Right lobe of liver (tissue), 6 donors: ENCODE results near the gene CYP27C1. TPM values are rescaled to one million over a fixed set of nuclear protein-coding genes. Genes with fewer than 3 reads are reported as not detected.
A peak's percentile ranks its signal among the peaks of the same experiment; 100 is the strongest.

ENCODE experiments used
- ATAC-seq, 4 donors: fragments of 200-7000 bp; cut with Tn5 transposase; one replicate each; pipeline ENCODE4 v1.9.1; 2020; ENCODE audit warnings: mild to moderate bottlenecking in 4 of 4, moderate library complexity in 4 of 4
- DNase-seq, 3 donors: peaks; one replicate each; pipeline ENCODE4 v3.0.0-alpha.2; 2020
- H3K27ac ChIP-seq, 3 donors: fragments of 200-600 bp; one replicate each; pipeline ENCODE4 v1.8.0; 2022
- H3K27me3 ChIP-seq, 2 donors: fragments of 200-600 bp; one replicate each; pipeline ENCODE4 v1.8.0; 2022
- H3K36me3 ChIP-seq, 4 donors: fragments of 200-600 bp; sonication (generic) in 1 of 4; one replicate each; pipeline versions ENCODE4 v1.5.1 to v1.8.0; 2017 to 2022; ENCODE audit warnings: control low read depth in 1 of 4
- H3K4me1 ChIP-seq, 4 donors: fragments of 200-600 bp; sonication (generic) in 1 of 4; one replicate each; pipeline versions ENCODE4 v1.5.1 to v1.8.0; 2017 to 2022; ENCODE audit warnings: control low read depth in 1 of 4
- H3K4me3 ChIP-seq, 3 donors: fragments of 200-600 bp; one replicate each; pipeline ENCODE4 v1.8.0; 2022
- H3K9me3 ChIP-seq, 4 donors: fragments of 200-600 bp; sonication (generic) in 1 of 4; one replicate each; pipeline versions ENCODE4 v1.5.1 to v1.8.0; 2017 to 2022; ENCODE audit warnings: control low read depth in 1 of 4
- CTCF ChIP-seq, 4 donors: fragments of 200-600 bp in 3 of 4; fragments of 450-650 bp in 1 of 4; IDR thresholded peaks; one replicate each; pipeline versions ENCODE4 v1.5.1 to v1.8.0; 2016 to 2022; ENCODE audit warnings: antibody characterized with exemption in 4 of 4, mild to moderate bottlenecking in 2 of 4
- POLR2A ChIP-seq: fragments of 450-650 bp; IDR thresholded peaks from one replicate; pipeline ENCODE4 v1.6.1; 2017; ENCODE audit warnings: antibody characterized with exemption, mild to moderate bottlenecking
- WGBS: methylation state at CpG from one replicate; pipeline ENCODE4 v1.1.6; 2018; ENCODE audit warnings: low coverage, low lambda C conversion rate; ENCODE audit not compliant: insufficient coverage; ENCODE audit errors: missing lambda C conversion rate; 5-methylcytosine and 5-hydroxymethylcytosine counted together
- intact Hi-C, 2 donors: fragments of 100-400 bp; cut with DNase I; formaldehyde crosslinking; loops; one replicate each; pipeline versions ENCODE4 v1.11.2 to v1.14.1; 2022
- total RNA-seq, 6 experiments: library from RNA; depleted of rRNA in 2 of 6; stranded (reverse); fragments of >200 nt in 2 of 6; fragmentation: NEBNext Ultra II Directional in 3 of 6; extraction: Animal tissue kit (Norgen Biotek cat#: 25700) in 3 of 6; gene quantifications; one replicate each; pipeline versions ENCODE4 v1.1.0 to v1.2.4, GENCODE V29; 2016 to 2023
- donor health status: DM: no; HTN: yes; CAD: no.
- donor health status: DM: no; HTN: no; CAD: no.
- donor health status: DM: no; HTN: no; CAD: no.
- donor health status: DM: no; HTN: yes; CAD: no.
- donor health status: DM: no; HTN: yes; CAD: no.

CYP27C1 gene
- total RNA-seq, 6 experiments from 2014 or later: 0.05 TPM; not detected in 5

- Histone ChIP-seq H3K9me3 (no peaks in the 10 kb centered on the region), H3K27ac (no peak overlapping the region), H3K36me3 (no peaks in the 10 kb centered on the region), H3K4me3 (no peak overlapping the region), H3K27me3 (no peaks in the 10 kb centered on the region), H3K4me1 (no peaks in the 10 kb centered on the region)
- DNase-seq: no peak
- intact Hi-C loops: no loop called here
- no peak for TF ChIP-seq POLR2A
- TF ChIP-seq CTCF (IDR thresholded peaks at IDR 0.05): no peak
- WGBS: 51% methylated on average over 4 of the region's 4 CpGs
- ATAC-seq: no peak
These were observed 34.4 kb downstream of the CYP27C1 start for GRCh38 chr2:127185705-127186104.

GRCh38 chr2:127185093-127185492, 35.0 kb downstream of the CYP27C1 start:
- Histone ChIP-seq H3K4me3 (no peak overlapping the region), H3K27me3 (no peaks in the 10 kb centered on the region), H3K4me1 (no peaks in the 10 kb centered on the region), H3K9me3 (no peaks in the 10 kb centered on the region), H3K36me3 (no peaks in the 10 kb centered on the region), H3K27ac (no peak overlapping the region)
- TF ChIP-seq POLR2A (no peak), CTCF (IDR thresholded peaks at IDR 0.05) (no peak)
- peak in 1 of 4 donors; percentile 36 for ATAC-seq
- DNase-seq: no peak
- WGBS: 64% methylated on average over 8 of the region's 9 CpGs
- intact Hi-C loops: no loop called here

- WGBS: 48% methylated on average over 3 of the region's 3 CpGs
- TF ChIP-seq CTCF (IDR thresholded peaks at IDR 0.05): no peak
- no peak for TF ChIP-seq POLR2A
These were observed 36.3 kb downstream of the CYP27C1 start for GRCh38 chr2:127183771-127184170.

GRCh38 chr2:127182626-127183458, 37.3 kb downstream of the CYP27C1 start:
- ATAC-seq: no peak
- no peaks in the 10 kb centered on the region for H3K9me3 ChIP-seq
- DNase-seq: no peak
- H3K36me3 ChIP-seq: no peaks in the 10 kb centered on the region
- no peaks in the 10 kb centered on the region for H3K4me1 ChIP-seq
- no peak overlapping the region for H3K4me3 ChIP-seq
- no peak overlapping the region for H3K27ac ChIP-seq
- no CpG with 5 or more reads among the region's 10 CpGs for WGBS
- no peaks in the 10 kb centered on the region for H3K27me3 ChIP-seq
- intact Hi-C loops: no loop called here
- TF ChIP-seq POLR2A (no peak), CTCF (IDR thresholded peaks at IDR 0.05) (no peak)

More at GRCh38 chr2:127183771-127184170, 36.3 kb downstream of the CYP27C1 start:
- no peak for ATAC-seq
- no peak for DNase-seq
- Histone ChIP-seq H3K36me3 (no peaks in the 10 kb centered on the region), H3K4me1 (no peaks in the 10 kb centered on the region), H3K27me3 (no peaks in the 10 kb centered on the region), H3K4me3 (no peak overlapping the region), H3K9me3 (no peaks in the 10 kb centered on the region), H3K27ac (no peak overlapping the region)
- intact Hi-C loops: no loop called here
